Urothelium cell line (cell line): ENCODE measurements around the gene EBF4.
"Not testable (repeated sequence)": the region's sequence is repeated elsewhere in the genome, so short reads cannot be mapped to it uniquely, and the experiment has no call there.

Source experiments
- DNase-seq: peaks from one replicate; pipeline ENCODE4 v3.0.0; 2011; ENCODE audit warnings: low spot score, mixed read lengths
- FAIRE-seq: peaks from 2 replicates; lab custom pipeline; 2011; peaks lifted over from hg19 to GRCh38; lab: Jason Lieb, UNC

Gene EBF4

GRCh38 chr20:2755451-2756055 lies 63.0 kb downstream of the EBF4 start:
- FAIRE-seq (no peak), DNase-seq (no peak)

GRCh38 chr20:2756056-2756611 lies 63.6 kb downstream of the EBF4 start:
- DNase-seq: no peak
- peak; percentile 5 for FAIRE-seq

GRCh38 chr20:2757001-2757400 lies 64.4 kb downstream of the EBF4 start:
- DNase-seq (no peak), FAIRE-seq (no peak)

- FAIRE-seq (no peak), DNase-seq (no peak)
Observed at GRCh38 chr20:2757969-2758368, 65.4 kb downstream of the EBF4 start.

- no peak for DNase-seq
- FAIRE-seq: no peak
Observed at GRCh38 chr20:2759143-2759542, 66.6 kb downstream of the EBF4 start.

GRCh38 chr20:2759603-2760296 lies 67.2 kb downstream of the EBF4 start:
- FAIRE-seq: no peak

GRCh38 chr20:2760297-2760951 lies 67.8 kb downstream of the EBF4 start:
- DNase-seq: no peak
- FAIRE-seq: no peak

More at GRCh38 chr20:2759603-2760296, 67.2 kb downstream of the EBF4 start:
- no peak for DNase-seq

- no peak for DNase-seq
- no peak for FAIRE-seq
Observed at GRCh38 chr20:2760952-2761305, 68.3 kb downstream of the EBF4 start.

GRCh38 chr20:2761885-2762284 lies 69.3 kb downstream of the EBF4 start:
- FAIRE-seq: no peak

GRCh38 chr20:2762578-2763131 lies 70.1 kb downstream of the EBF4 start:
- DNase-seq (no peak), FAIRE-seq (no peak)

More at GRCh38 chr20:2761885-2762284, 69.3 kb downstream of the EBF4 start:
- no peak for DNase-seq

GRCh38 chr20:2763186-2763585 lies 70.6 kb downstream of the EBF4 start:
- FAIRE-seq (no peak), DNase-seq (no peak)

GRCh38 chr20:2767768-2768631 lies 75.4 kb downstream of the EBF4 start:
- DNase-seq: no peak
- no peak for FAIRE-seq

GRCh38 chr20:2768632-2769015 lies 76.0 kb downstream of the EBF4 start:
- FAIRE-seq: no peak
- no peak for DNase-seq

GRCh38 chr20:2770091-2770490 lies 77.5 kb downstream of the EBF4 start:
- not testable (repeated sequence) for DNase-seq, FAIRE-seq

- no peak for FAIRE-seq
- DNase-seq: no peak
Observed at GRCh38 chr20:2771631-2772080, 79.1 kb downstream of the EBF4 start.

GRCh38 chr20:2773812-2774211 lies 81.2 kb downstream of the EBF4 start:
- DNase-seq (no peak), FAIRE-seq (no peak)

GRCh38 chr20:2775139-2775538 lies 82.6 kb downstream of the EBF4 start:
- FAIRE-seq (no peak), DNase-seq (no peak)

GRCh38 chr20:2778602-2779321 lies 86.2 kb downstream of the EBF4 start:
- DNase-seq (no peak), FAIRE-seq (no peak)

- DNase-seq: no peak
Observed at GRCh38 chr20:2780948-2781347, 88.4 kb downstream of the EBF4 start.

More at GRCh38 chr20:2780948-2781347, 88.4 kb downstream of the EBF4 start:
- FAIRE-seq: no peak
